ENCODE measurements around the gene SMIM20. TPM values are rescaled to one million over a fixed set of nuclear protein-coding genes. Genes with fewer than 3 reads are reported as not detected.

The SMIM20 gene
- total and polyA plus RNA-seq, 2 experiments from 2014 or later = 56.6 to 82.9 TPM

DNA sequence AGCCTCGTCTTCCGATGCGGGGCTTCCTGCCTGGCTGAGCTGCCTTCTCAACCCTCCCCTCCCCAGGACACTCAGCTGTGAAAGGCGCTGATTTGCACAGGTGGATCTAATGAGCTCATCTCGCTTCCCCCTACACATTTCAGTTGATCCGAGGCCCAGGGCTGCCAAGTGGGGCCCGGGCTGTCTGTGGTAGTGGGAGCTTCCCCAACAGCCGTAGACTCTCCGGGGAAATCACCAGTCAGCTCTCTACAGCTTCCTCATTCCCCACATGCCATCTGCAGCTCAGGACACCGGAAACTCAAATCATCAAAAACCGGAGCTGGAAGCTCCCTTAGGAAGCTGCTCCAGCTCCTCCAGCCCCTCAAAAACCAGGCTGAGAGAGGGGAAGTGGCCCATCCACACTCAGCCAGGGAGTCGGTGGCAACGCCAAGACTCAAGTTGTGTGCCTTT is 56.2 kb downstream of the SMIM20 start:
- no peak for DNase-seq (ENCODE audit: low spot score)
- Mint-ChIP-seq H3K36me3 (ENCODE audit: low read depth) (no peaks in the 10 kb centered on the region), H3K27ac (no peak overlapping the region), H3K4me3 (no peak overlapping the region), H3K9me3 (no peaks in the 10 kb centered on the region), H3K4me1 (peaks cover 16% of the 10 kb centered on the region), H3K27me3 (ENCODE audit: insufficient read depth, low read depth, poor library complexity) (peaks cover 10% of the 10 kb centered on the region)
- ATAC-seq = peak; percentile 26; the same call in 2 of the 3 replicates
- no peaks in the 10 kb centered on the region for H3K9me2 ChIP-seq (ENCODE audit: insufficient read depth)
- no peaks in the 10 kb centered on the region for H3F3A ChIP-seq (replicated peaks; ENCODE audit: low read depth)
- H3K27ac ChIP-seq (ENCODE audit: low read depth) = no peak overlapping the region
- H4K20me1 ChIP-seq (replicated peaks; ENCODE audit: insufficient read depth) = no peaks in the 10 kb centered on the region
- peak overlapping the region; percentile 80; the same call in 1 of the 2 replicates for H2AFZ ChIP-seq
- TF ChIP-seq CREB1 (CRISPR knock-in tag; IDR thresholded peaks at IDR 0.05; ENCODE audit: low read depth) (no peak), POLR2AphosphoS5 (IDR thresholded peaks at IDR 0.05; ENCODE audit: low read depth) (no peak), ZNF114 (CRISPR knock-in tag; IDR thresholded peaks at IDR 0.05) (no peak), ZNF331 (CRISPR knock-in tag; IDR thresholded peaks at IDR 0.05; ENCODE audit: low read depth) (no peak), JUNB (IDR thresholded peaks at IDR 0.05; ENCODE audit: unreplicated experiment) (no peak), NANOG (IDR thresholded peaks at IDR 0.05; ENCODE audit: borderline replicate concordance) (no peak), STAT1 (IDR thresholded peaks at IDR 0.05; ENCODE audit: unreplicated experiment) (no peak), EZH2 (IDR thresholded peaks at IDR 0.05; ENCODE audit: low read depth, unreplicated experiment) (no peak), EZH2phosphoT487 (IDR thresholded peaks at IDR 0.05; ENCODE audit: unreplicated experiment) (no peak)
- TF ChIP-seq, protein P1, sequence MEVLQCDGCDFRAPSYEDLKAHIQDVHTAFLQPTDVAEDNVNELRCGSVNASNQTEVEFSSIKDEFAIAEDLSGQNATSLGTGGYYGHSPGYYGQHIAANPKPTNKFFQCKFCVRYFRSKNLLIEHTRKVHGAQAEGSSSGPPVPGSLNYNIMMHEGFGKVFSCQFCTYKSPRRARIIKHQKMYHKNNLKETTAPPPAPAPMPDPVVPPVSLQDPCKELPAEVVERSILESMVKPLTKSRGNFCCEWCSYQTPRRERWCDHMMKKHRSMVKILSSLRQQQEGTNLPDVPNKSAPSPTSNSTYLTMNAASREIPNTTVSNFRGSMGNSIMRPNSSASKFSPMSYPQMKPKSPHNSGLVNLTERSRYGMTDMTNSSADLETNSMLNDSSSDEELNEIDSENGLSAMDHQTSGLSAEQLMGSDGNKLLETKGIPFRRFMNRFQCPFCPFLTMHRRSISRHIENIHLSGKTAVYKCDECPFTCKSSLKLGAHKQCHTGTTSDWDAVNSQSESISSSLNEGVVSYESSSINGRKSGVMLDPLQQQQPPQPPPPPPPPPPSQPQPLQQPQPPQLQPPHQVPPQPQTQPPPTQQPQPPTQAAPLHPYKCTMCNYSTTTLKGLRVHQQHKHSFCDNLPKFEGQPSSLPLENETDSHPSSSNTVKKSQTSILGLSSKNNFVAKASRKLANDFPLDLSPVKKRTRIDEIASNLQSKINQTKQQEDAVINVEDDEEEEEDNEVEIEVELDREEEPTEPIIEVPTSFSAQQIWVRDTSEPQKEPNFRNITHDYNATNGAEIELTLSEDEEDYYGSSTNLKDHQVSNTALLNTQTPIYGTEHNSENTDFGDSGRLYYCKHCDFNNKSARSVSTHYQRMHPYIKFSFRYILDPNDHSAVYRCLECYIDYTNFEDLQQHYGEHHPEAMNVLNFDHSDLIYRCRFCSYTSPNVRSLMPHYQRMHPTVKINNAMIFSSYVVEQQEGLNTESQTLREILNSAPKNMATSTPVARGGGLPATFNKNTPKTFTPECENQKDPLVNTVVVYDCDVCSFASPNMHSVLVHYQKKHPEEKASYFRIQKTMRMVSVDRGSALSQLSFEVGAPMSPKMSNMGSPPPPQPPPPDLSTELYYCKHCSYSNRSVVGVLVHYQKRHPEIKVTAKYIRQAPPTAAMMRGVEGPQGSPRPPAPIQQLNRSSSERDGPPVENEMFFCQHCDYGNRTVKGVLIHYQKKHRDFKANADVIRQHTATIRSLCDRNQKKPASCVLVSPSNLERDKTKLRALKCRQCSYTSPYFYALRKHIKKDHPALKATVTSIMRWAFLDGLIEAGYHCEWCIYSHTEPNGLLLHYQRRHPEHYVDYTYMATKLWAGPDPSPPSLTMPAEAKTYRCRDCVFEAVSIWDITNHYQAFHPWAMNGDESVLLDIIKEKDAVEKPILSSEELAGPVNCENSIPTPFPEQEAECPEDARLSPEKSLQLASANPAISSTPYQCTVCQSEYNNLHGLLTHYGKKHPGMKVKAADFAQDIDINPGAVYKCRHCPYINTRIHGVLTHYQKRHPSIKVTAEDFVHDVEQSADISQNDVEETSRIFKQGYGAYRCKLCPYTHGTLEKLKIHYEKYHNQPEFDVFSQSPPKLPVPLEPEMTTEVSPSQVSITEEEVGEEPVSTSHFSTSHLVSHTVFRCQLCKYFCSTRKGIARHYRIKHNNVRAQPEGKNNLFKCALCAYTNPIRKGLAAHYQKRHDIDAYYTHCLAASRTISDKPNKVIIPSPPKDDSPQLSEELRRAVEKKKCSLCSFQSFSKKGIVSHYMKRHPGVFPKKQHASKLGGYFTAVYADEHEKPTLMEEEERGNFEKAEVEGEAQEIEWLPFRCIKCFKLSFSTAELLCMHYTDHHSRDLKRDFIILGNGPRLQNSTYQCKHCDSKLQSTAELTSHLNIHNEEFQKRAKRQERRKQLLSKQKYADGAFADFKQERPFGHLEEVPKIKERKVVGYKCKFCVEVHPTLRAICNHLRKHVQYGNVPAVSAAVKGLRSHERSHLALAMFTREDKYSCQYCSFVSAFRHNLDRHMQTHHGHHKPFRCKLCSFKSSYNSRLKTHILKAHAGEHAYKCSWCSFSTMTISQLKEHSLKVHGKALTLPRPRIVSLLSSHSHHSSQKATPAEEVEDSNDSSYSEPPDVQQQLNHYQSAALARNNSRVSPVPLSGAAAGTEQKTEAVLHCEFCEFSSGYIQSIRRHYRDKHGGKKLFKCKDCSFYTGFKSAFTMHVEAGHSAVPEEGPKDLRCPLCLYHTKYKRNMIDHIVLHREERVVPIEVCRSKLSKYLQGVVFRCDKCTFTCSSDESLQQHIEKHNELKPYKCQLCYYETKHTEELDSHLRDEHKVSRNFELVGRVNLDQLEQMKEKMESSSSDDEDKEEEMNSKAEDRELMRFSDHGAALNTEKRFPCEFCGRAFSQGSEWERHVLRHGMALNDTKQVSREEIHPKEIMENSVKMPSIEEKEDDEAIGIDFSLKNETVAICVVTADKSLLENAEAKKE (CRISPR knock-in tag; IDR thresholded peaks at IDR 0.05) = no peak
- TF ChIP-seq, protein P2, sequence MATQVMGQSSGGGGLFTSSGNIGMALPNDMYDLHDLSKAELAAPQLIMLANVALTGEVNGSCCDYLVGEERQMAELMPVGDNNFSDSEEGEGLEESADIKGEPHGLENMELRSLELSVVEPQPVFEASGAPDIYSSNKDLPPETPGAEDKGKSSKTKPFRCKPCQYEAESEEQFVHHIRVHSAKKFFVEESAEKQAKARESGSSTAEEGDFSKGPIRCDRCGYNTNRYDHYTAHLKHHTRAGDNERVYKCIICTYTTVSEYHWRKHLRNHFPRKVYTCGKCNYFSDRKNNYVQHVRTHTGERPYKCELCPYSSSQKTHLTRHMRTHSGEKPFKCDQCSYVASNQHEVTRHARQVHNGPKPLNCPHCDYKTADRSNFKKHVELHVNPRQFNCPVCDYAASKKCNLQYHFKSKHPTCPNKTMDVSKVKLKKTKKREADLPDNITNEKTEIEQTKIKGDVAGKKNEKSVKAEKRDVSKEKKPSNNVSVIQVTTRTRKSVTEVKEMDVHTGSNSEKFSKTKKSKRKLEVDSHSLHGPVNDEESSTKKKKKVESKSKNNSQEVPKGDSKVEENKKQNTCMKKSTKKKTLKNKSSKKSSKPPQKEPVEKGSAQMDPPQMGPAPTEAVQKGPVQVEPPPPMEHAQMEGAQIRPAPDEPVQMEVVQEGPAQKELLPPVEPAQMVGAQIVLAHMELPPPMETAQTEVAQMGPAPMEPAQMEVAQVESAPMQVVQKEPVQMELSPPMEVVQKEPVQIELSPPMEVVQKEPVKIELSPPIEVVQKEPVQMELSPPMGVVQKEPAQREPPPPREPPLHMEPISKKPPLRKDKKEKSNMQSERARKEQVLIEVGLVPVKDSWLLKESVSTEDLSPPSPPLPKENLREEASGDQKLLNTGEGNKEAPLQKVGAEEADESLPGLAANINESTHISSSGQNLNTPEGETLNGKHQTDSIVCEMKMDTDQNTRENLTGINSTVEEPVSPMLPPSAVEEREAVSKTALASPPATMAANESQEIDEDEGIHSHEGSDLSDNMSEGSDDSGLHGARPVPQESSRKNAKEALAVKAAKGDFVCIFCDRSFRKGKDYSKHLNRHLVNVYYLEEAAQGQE (IDR thresholded peaks at IDR 0.05; ENCODE audit: unreplicated experiment) = no peak
- TF ChIP-seq, protein P3, sequence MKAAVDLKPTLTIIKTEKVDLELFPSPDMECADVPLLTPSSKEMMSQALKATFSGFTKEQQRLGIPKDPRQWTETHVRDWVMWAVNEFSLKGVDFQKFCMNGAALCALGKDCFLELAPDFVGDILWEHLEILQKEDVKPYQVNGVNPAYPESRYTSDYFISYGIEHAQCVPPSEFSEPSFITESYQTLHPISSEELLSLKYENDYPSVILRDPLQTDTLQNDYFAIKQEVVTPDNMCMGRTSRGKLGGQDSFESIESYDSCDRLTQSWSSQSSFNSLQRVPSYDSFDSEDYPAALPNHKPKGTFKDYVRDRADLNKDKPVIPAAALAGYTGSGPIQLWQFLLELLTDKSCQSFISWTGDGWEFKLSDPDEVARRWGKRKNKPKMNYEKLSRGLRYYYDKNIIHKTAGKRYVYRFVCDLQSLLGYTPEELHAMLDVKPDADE (IDR thresholded peaks at IDR 0.05) = no peak
- TF ChIP-seq, protein P4, sequence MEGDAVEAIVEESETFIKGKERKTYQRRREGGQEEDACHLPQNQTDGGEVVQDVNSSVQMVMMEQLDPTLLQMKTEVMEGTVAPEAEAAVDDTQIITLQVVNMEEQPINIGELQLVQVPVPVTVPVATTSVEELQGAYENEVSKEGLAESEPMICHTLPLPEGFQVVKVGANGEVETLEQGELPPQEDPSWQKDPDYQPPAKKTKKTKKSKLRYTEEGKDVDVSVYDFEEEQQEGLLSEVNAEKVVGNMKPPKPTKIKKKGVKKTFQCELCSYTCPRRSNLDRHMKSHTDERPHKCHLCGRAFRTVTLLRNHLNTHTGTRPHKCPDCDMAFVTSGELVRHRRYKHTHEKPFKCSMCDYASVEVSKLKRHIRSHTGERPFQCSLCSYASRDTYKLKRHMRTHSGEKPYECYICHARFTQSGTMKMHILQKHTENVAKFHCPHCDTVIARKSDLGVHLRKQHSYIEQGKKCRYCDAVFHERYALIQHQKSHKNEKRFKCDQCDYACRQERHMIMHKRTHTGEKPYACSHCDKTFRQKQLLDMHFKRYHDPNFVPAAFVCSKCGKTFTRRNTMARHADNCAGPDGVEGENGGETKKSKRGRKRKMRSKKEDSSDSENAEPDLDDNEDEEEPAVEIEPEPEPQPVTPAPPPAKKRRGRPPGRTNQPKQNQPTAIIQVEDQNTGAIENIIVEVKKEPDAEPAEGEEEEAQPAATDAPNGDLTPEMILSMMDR (conservative IDR thresholded peaks at IDR 0.05; ENCODE audit: low read depth in 2 of 2) = no peak
- H3K27me3 ChIP-seq (ENCODE audit: insufficient read depth) = no peaks in the 10 kb centered on the region
- no peaks in the 10 kb centered on the region for H3K79me2 ChIP-seq (replicated peaks; ENCODE audit: insufficient read depth)
- no peaks in the 10 kb centered on the region for H3K36me3 ChIP-seq (ENCODE audit: insufficient read depth)
- H3K4me2 ChIP-seq = peak overlapping the region; percentile 14; the same call in 1 of the 2 replicates
- peaks cover 9% of the 10 kb centered on the region for H3K4me1 ChIP-seq (ENCODE audit: insufficient read depth)
- H3K4me3 ChIP-seq = no peak overlapping the region

Measured in GM23338 (cell line).